ENCODE measurements around the gene TF. TPM values are rescaled to one million over a fixed set of nuclear protein-coding genes. Genes with fewer than 3 reads are reported as not detected.

Gene TF
- polyA plus RNA-seq, 1 of the 3 experiments (the other 2 are of a cell fraction): 0.08 TPM

DNA sequence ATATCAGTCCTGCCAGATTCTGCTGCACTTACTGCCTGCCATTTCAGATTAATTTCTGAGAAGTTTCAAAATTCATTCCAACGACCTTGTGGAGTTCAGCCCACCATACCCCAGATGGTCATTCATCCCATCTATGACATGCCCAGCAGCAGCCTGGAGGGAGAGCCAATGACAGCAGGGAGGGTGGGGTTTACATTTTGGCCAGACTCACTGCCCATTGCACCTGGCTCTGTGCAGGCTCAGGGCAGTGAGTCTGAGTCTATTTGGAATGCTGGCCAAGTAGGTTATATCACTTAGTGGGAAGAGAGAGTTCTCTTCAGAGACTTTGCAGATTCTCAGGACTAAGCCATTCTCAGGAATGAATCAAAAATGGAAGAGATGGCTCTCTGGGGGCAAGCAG, 80.9 kb downstream of the TF start:
- DNase-seq: no peak
- Histone ChIP-seq H3K27me3 (ENCODE audit: insufficient read depth) (no peaks in the 10 kb centered on the region), H4K20me1 (ENCODE audit: insufficient read depth) (no peaks in the 10 kb centered on the region), H3K36me3 (replicated peaks in 1 of 2; ENCODE audit: control insufficient read depth in 1 of 2, insufficient read depth in 2 of 2, low read length in 1 of 2) (peaks cover 8 to 19% of the 10 kb centered on the region in 2 experiments), H3K9me3 (no peaks in the 10 kb centered on the region), H3K79me2 (ENCODE audit: insufficient read depth) (no peaks in the 10 kb centered on the region), H3K27ac (ENCODE audit: low read depth in 2 of 2, low read length in 1 of 2) (no peak overlapping the region), H3K4me2 (no peak overlapping the region), H3K9me2 (no peaks in the 10 kb centered on the region), H2AFZ (ENCODE audit: low read depth) (no peak overlapping the region), H3K4me3 (ENCODE audit: low read depth in 2 of 2, low read length in 1 of 2) (no peak overlapping the region), H3K4me1 (ENCODE audit: control insufficient read depth in 1 of 2, insufficient read depth in 2 of 2, low read depth in 1 of 2, low read length in 1 of 2) (no peaks in the 10 kb centered on the region; a peak in 1 of 4 replicates), H3F3A (replicated peaks; ENCODE audit: insufficient read depth) (no peaks in the 10 kb centered on the region), H3K9ac (no peak overlapping the region)
- CTCF ChIA-PET: interaction anchor here (0.8 to 1.4 kb wide), 4 partner anchors 7 to 386 kb away, joined by 3 to 5 read pairs (median 3); no protein-coding TSS in a partner anchor
- 31% methylated on average over 1 of the region's 1 CpG for WGBS (ENCODE audit: low lambda C conversion rate)
- TF ChIP-seq, protein P1, sequence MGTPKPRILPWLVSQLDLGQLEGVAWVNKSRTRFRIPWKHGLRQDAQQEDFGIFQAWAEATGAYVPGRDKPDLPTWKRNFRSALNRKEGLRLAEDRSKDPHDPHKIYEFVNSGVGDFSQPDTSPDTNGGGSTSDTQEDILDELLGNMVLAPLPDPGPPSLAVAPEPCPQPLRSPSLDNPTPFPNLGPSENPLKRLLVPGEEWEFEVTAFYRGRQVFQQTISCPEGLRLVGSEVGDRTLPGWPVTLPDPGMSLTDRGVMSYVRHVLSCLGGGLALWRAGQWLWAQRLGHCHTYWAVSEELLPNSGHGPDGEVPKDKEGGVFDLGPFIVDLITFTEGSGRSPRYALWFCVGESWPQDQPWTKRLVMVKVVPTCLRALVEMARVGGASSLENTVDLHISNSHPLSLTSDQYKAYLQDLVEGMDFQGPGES (IDR thresholded peaks at IDR 0.05; ENCODE audit: low read depth, low read length): no peak
- no peak for TF ChIP-seq NRF1 (IDR thresholded peaks at IDR 0.05; ENCODE audit: low read depth, low read length)
- TF ChIP-seq RXRA (IDR thresholded peaks at IDR 0.05; ENCODE audit: borderline replicate concordance, low read depth): no peak
- TF ChIP-seq RCOR1 (IDR thresholded peaks at IDR 0.05; ENCODE audit: low read length): no peak
- TF ChIP-seq ELF1 (IDR thresholded peaks at IDR 0.05): no peak
- TF ChIP-seq, protein P2, sequence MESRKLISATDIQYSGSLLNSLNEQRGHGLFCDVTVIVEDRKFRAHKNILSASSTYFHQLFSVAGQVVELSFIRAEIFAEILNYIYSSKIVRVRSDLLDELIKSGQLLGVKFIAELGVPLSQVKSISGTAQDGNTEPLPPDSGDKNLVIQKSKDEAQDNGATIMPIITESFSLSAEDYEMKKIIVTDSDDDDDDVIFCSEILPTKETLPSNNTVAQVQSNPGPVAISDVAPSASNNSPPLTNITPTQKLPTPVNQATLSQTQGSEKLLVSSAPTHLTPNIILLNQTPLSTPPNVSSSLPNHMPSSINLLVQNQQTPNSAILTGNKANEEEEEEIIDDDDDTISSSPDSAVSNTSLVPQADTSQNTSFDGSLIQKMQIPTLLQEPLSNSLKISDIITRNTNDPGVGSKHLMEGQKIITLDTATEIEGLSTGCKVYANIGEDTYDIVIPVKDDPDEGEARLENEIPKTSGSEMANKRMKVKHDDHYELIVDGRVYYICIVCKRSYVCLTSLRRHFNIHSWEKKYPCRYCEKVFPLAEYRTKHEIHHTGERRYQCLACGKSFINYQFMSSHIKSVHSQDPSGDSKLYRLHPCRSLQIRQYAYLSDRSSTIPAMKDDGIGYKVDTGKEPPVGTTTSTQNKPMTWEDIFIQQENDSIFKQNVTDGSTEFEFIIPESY (IDR thresholded peaks at IDR 0.05; ENCODE audit: borderline replicate concordance, low read depth): no peak
- no peak for TF ChIP-seq FOXJ3 (CRISPR knock-in tag; IDR thresholded peaks at IDR 0.05)
- TF ChIP-seq, protein P3, sequence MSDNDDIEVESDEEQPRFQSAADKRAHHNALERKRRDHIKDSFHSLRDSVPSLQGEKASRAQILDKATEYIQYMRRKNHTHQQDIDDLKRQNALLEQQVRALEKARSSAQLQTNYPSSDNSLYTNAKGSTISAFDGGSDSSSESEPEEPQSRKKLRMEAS (IDR thresholded peaks at IDR 0.05; ENCODE audit: low read depth): no peak
- TF ChIP-seq NFIC (IDR thresholded peaks at IDR 0.05; ENCODE audit: borderline replicate concordance): no peak
- no peak for TF ChIP-seq GABPA (IDR thresholded peaks at IDR 0.05; ENCODE audit: low read depth)
- no peak for TF ChIP-seq FOXM1 (IDR thresholded peaks at IDR 0.05; ENCODE audit: low read depth)
- no peak for TF ChIP-seq CHD2 (IDR thresholded peaks at IDR 0.05; ENCODE audit: low read length, partially characterized antibody)
- no peak for TF ChIP-seq SIN3A (IDR thresholded peaks at IDR 0.05; ENCODE audit: borderline replicate concordance, low read depth, low read length)
- TF ChIP-seq, protein P4, sequence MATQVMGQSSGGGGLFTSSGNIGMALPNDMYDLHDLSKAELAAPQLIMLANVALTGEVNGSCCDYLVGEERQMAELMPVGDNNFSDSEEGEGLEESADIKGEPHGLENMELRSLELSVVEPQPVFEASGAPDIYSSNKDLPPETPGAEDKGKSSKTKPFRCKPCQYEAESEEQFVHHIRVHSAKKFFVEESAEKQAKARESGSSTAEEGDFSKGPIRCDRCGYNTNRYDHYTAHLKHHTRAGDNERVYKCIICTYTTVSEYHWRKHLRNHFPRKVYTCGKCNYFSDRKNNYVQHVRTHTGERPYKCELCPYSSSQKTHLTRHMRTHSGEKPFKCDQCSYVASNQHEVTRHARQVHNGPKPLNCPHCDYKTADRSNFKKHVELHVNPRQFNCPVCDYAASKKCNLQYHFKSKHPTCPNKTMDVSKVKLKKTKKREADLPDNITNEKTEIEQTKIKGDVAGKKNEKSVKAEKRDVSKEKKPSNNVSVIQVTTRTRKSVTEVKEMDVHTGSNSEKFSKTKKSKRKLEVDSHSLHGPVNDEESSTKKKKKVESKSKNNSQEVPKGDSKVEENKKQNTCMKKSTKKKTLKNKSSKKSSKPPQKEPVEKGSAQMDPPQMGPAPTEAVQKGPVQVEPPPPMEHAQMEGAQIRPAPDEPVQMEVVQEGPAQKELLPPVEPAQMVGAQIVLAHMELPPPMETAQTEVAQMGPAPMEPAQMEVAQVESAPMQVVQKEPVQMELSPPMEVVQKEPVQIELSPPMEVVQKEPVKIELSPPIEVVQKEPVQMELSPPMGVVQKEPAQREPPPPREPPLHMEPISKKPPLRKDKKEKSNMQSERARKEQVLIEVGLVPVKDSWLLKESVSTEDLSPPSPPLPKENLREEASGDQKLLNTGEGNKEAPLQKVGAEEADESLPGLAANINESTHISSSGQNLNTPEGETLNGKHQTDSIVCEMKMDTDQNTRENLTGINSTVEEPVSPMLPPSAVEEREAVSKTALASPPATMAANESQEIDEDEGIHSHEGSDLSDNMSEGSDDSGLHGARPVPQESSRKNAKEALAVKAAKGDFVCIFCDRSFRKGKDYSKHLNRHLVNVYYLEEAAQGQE (IDR thresholded peaks at IDR 0.05; ENCODE audit: low read depth, low read length): no peak
- TF ChIP-seq TEAD4 (IDR thresholded peaks at IDR 0.05; ENCODE audit: borderline replicate concordance, insufficient read depth): no peak
- TF ChIP-seq RAD21 (IDR thresholded peaks at IDR 0.05; ENCODE audit: low read length): no peak
- no peak for TF ChIP-seq MXI1 (IDR thresholded peaks at IDR 0.05; ENCODE audit: low read depth, low read length)
- POLR2A ChIA-PET: no interaction called here
